Esophagus muscularis mucosa (tissue), 4 donors: ENCODE measurements around the gene PLCG2. TPM values are rescaled to one million over a fixed set of nuclear protein-coding genes. Genes with fewer than 3 reads are reported as not detected.

Experiments
- DNase-seq: peaks from one replicate; pipeline ENCODE4 v3.0.0-alpha.2; 2017; ENCODE audit errors: extremely low spot score
- H3K27ac ChIP-seq, 4 donors: fragments of 200-600 bp; sonication (generic); replicated peaks in 1 of 4; 1 replicate in 3 of 4; 2 replicates in 1 of 4; pipeline ENCODE4 v1.5.1; 2016 to 2019; ENCODE audit warnings: mild to moderate bottlenecking in 1 of 4
- H3K27me3 ChIP-seq, 4 donors: fragments of 200-600 bp; sonication (generic); one replicate each; pipeline versions ENCODE4 v1.5.1 to v1.6.0; 2016 to 2019
- H3K36me3 ChIP-seq, 4 donors: fragments of 200-600 bp; sonication (generic); one replicate each; pipeline ENCODE4 v1.5.1; 2016 to 2019
- H3K4me1 ChIP-seq, 4 donors: fragments of 200-600 bp; sonication (generic); one replicate each; pipeline ENCODE4 v1.5.1; 2016 to 2019
- H3K4me3 ChIP-seq, 4 donors: fragments of 200-600 bp; sonication (generic); 1 replicate in 2 of 4; 2 replicates in 2 of 4; pipeline ENCODE4 v1.5.1; 2016 to 2019; ENCODE audit warnings: mild to moderate bottlenecking in 4 of 4, moderate library complexity in 1 of 4
- H3K9me3 ChIP-seq, 4 donors: fragments of 200-600 bp; sonication (generic); 1 replicate in 3 of 4; 2 replicates in 1 of 4; pipeline ENCODE4 v1.5.1; 2016 to 2019
- CTCF ChIP-seq, 3 experiments: fragments of 200-600 bp in 2 of 3; fragments of 450-650 bp in 1 of 3; sonication (generic) in 2 of 3; IDR thresholded peaks; one replicate each; pipeline ENCODE4 v1.5.1; 2017 to 2019; ENCODE audit warnings: antibody characterized with exemption in 3 of 3, mild to moderate bottlenecking in 2 of 3, moderate library complexity in 1 of 3
- EP300 ChIP-seq: sonication (generic); formaldehyde crosslinking; IDR thresholded peaks from one replicate; pipeline ENCODE4 v1.6.1; 2017; ENCODE audit warnings: antibody characterized with exemption
- POLR2A ChIP-seq: fragments of 450-650 bp; IDR thresholded peaks from one replicate; pipeline ENCODE4 v1.6.1; 2017; ENCODE audit warnings: antibody characterized with exemption, moderate library complexity, mild to moderate bottlenecking, low read depth
- POLR2AphosphoS5 ChIP-seq, 2 donors: sonication (generic); formaldehyde crosslinking; IDR thresholded peaks; one replicate each; pipeline ENCODE4 v1.6.1; 2017; ENCODE audit warnings: antibody characterized with exemption in 2 of 2
- WGBS: methylation state at CpG from one replicate; pipeline ENCODE4 v1.1.5; 2018; 5-methylcytosine and 5-hydroxymethylcytosine counted together
- intact Hi-C: fragments of 100-400 bp; cut with DNase I; formaldehyde crosslinking; loops from one replicate; pipeline ENCODE4 v1.15.1; 2023
- total RNA-seq, 4 donors: library from RNA; depleted of rRNA; stranded (reverse); fragments of >200 nt; gene quantifications; one replicate each; pipeline versions ENCODE4 v1.1.0 to v1.2.1, GENCODE V29; 2016

The PLCG2 gene
- total RNA-seq, 4 donors from 2014 or later = 7.1 to 11.3 (median 9.9) TPM

GRCh38 chr16:81815429-81815766 lies 36.3 kb downstream of the PLCG2 start:
- WGBS = 76% methylated on average over 5 of the region's 5 CpGs
- TF ChIP-seq EP300 (no peak), CTCF (IDR thresholded peaks at IDR 0.05) (no peak), POLR2AphosphoS5 (IDR thresholded peaks at IDR 0.05) (no peak), POLR2A (no peak)
- Histone ChIP-seq H3K4me1 (no peaks in the 10 kb centered on the region), H3K27me3 (peaks cover 0 to 7% (median 0%) of the 10 kb centered on the region in 4 donors), H3K4me3 (no peak overlapping the region), H3K36me3 (no peaks in the 10 kb centered on the region), H3K27ac (no peak overlapping the region), H3K9me3 (peaks cover 0 to 10% (median 0%) of the 10 kb centered on the region in 4 donors)
- intact Hi-C loops = no loop called here
- no peak for DNase-seq

GRCh38 chr16:81816351-81816750 lies 37.3 kb downstream of the PLCG2 start:
- no peaks in the 10 kb centered on the region for H3K4me1 ChIP-seq
- intact Hi-C loops = no loop called here
- H3K27me3 ChIP-seq = peaks cover 0 to 11% (median 0%) of the 10 kb centered on the region in 4 donors
- no peak overlapping the region for H3K27ac ChIP-seq
- H3K36me3 ChIP-seq = no peaks in the 10 kb centered on the region
- DNase-seq = no peak
- 87% methylated on average over 2 of the region's 2 CpGs for WGBS
- H3K9me3 ChIP-seq = peaks cover 0 to 10% (median 0%) of the 10 kb centered on the region in 4 donors
- H3K4me3 ChIP-seq = no peak overlapping the region
- TF ChIP-seq POLR2AphosphoS5 (IDR thresholded peaks at IDR 0.05) (no peak), CTCF (IDR thresholded peaks at IDR 0.05) (no peak), POLR2A (no peak), EP300 (no peak)

GRCh38 chr16:81816793-81817210 lies 37.7 kb downstream of the PLCG2 start:
- 91% methylated on average over 8 of the region's 8 CpGs for WGBS
- Histone ChIP-seq H3K9me3 (peaks cover 0 to 10% (median 0%) of the 10 kb centered on the region in 4 donors), H3K4me3 (no peak overlapping the region), H3K27me3 (peaks cover 0 to 11% (median 0%) of the 10 kb centered on the region in 4 donors), H3K4me1 (no peaks in the 10 kb centered on the region), H3K36me3 (no peaks in the 10 kb centered on the region), H3K27ac (no peak overlapping the region)
- intact Hi-C loops = no loop called here
- DNase-seq = no peak
- no peak for TF ChIP-seq POLR2AphosphoS5 (IDR thresholded peaks at IDR 0.05)
- no peak for TF ChIP-seq EP300
- no peak for TF ChIP-seq CTCF (IDR thresholded peaks at IDR 0.05)
- TF ChIP-seq POLR2A = no peak

GRCh38 chr16:81817296-81817695 lies 38.2 kb downstream of the PLCG2 start:
- no peak for DNase-seq
- Histone ChIP-seq H3K9me3 (peaks cover 0 to 10% (median 0%) of the 10 kb centered on the region in 4 donors), H3K36me3 (no peaks in the 10 kb centered on the region), H3K4me3 (no peak overlapping the region), H3K4me1 (no peaks in the 10 kb centered on the region), H3K27ac (no peak overlapping the region), H3K27me3 (peaks cover 0 to 11% (median 0%) of the 10 kb centered on the region in 4 donors)
- TF ChIP-seq EP300 (no peak), POLR2A (no peak), CTCF (IDR thresholded peaks at IDR 0.05) (no peak)
- 88% methylated on average over 8 of the region's 8 CpGs for WGBS
- intact Hi-C loops = no loop called here
